ENCODE data around the gene LZTS3. TPM values are rescaled to one million over a fixed set of nuclear protein-coding genes. Genes with fewer than 3 reads are reported as not detected.

The LZTS3 gene
- polyA plus RNA-seq, 3 donors, result 0.05 to 0.45 TPM; not detected in 1

- Histone ChIP-seq H3K4me1 (ENCODE audit: control insufficient read depth in 1 of 2, insufficient read depth in 2 of 2, low read length in 2 of 2) (peaks cover 15 to 20% of the 10 kb centered on the region in 2 donors), H3K27me3 (ENCODE audit: control insufficient read depth in 2 of 2, insufficient read depth in 2 of 2, low read length in 2 of 2) (peaks cover 40 to 75% of the 10 kb centered on the region in 2 donors), H3K79me2 (ENCODE audit: insufficient read depth, low read length) (no peaks in the 10 kb centered on the region), H3K4me2 (replicated peaks; ENCODE audit: extremely low read depth, low read length, poor library complexity, severe bottlenecking) (peak overlapping the region; percentile 98), H3K4me3 (replicated peaks in 1 of 3; ENCODE audit: low read depth in 2 of 3, low read length in 3 of 3) (peak overlapping the region in 1 of 3 experiments; percentile 87), H3K36me3 (replicated peaks in 1 of 2; ENCODE audit: control insufficient read depth in 1 of 2, insufficient read depth in 2 of 2, low read length in 2 of 2) (no peaks in the 10 kb centered on the region), H3K27ac (ENCODE audit: low read depth in 1 of 2, low read length in 2 of 2) (no peak overlapping the region), H3K9ac (ENCODE audit: insufficient read depth, low read length, poor library complexity, severe bottlenecking) (no peak overlapping the region), H4K20me1 (ENCODE audit: insufficient read depth, low read length) (no peaks in the 10 kb centered on the region), H3K9me3 (replicated peaks in 1 of 2; ENCODE audit: control insufficient read depth in 1 of 2, insufficient read depth in 1 of 2, low read length in 2 of 2) (peaks cover 0 to 16% of the 10 kb centered on the region in 2 donors), H2AFZ (ENCODE audit: insufficient read depth, low read depth, low read length, poor library complexity, severe bottlenecking) (no peak overlapping the region)
- peak overlapping the region; percentile 73 to 84 for H3K4me3 Mint-ChIP-seq
- H3K4me1 Mint-ChIP-seq, result peaks cover 22% of the 10 kb centered on the region
- 18% methylated on average over 1 of the region's 5 CpGs for WGBS (ENCODE audit: insufficient coverage)
- no peak for TF ChIP-seq CTCF (IDR thresholded peaks at IDR 0.05)
- peak overlapping the region in 4 of 7 donors; percentile 3 to 70 (median 36) for H3K27ac Mint-ChIP-seq
- H3K27me3 Mint-ChIP-seq (ENCODE audit: low read depth in 3 of 3), result peaks cover 72 to 88% (median 80%) of the 10 kb centered on the region in 3 donors
- H3K9me3 Mint-ChIP-seq, result peaks cover 0 to 19% (median 4%) of the 10 kb centered on the region in 7 donors
- H3K36me3 Mint-ChIP-seq, result peaks cover 0 to 7% of the 10 kb centered on the region in 2 donors
- intact Hi-C loops (cut with micrococcal nuclease), result no loop called here
- no peak for DNase-seq
Observed at GRCh38 chr20:3172126-3172932, 1.0 kb downstream of the LZTS3 start.

DNA sequence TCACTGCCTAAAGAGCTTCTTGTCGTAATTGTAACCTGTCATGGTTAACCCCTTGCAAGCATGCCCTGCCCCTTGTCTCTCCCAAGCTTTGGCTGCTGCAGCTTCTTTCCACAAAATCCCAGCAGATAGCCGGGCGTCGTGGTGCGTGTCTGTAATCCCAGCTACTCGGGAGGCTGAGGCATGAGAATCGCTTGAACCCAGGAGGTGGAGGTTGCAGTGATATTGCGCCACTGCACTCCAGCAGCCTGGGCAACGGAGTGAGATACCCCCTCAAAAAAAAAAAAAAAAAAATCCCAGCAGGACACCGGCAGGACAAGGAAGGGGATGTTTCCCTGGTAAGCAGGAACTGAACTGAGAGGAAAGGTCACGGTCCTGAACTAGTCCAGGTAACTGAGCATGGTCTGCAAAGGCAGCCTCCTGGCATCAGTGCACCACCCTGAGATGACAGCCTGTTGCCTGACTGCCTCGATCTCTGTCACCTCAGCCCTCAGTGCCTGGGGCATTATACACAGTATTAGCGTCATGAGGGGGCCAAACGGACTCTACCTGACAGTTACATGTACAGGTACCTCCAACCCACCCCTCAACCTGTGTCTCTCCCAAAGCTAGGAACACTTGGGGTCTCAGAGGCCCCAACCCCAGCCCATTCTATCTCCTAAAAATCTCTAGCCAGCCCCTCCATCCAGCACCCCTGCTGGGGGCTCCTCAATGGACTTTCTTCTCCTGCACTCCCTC lies 1.8 kb downstream of the LZTS3 start:
- peaks cover 15 to 20% of the 10 kb centered on the region in 2 donors for H3K4me1 ChIP-seq (ENCODE audit: control insufficient read depth in 1 of 2, insufficient read depth in 2 of 2, low read length in 2 of 2)
- Mint-ChIP-seq H3K4me3 (peak overlapping the region; percentile 41 to 43), H3K27ac (no peak overlapping the region), H3K9me3 (peaks cover 0 to 19% (median 4%) of the 10 kb centered on the region in 7 donors), H3K36me3 (peaks cover 0 to 7% of the 10 kb centered on the region in 2 donors), H3K4me1 (peaks cover 22% of the 10 kb centered on the region), H3K27me3 (ENCODE audit: low read depth in 3 of 3) (peaks cover 76 to 94% (median 81%) of the 10 kb centered on the region in 3 donors)
- no peaks in the 10 kb centered on the region for H4K20me1 ChIP-seq (ENCODE audit: insufficient read depth, low read length)
- H2AFZ ChIP-seq (ENCODE audit: insufficient read depth, low read depth, low read length, poor library complexity, severe bottlenecking), result no peak overlapping the region
- WGBS (ENCODE audit: insufficient coverage), result 90% methylated on average over 11 of the region's 14 CpGs
- no peak overlapping the region for H3K9ac ChIP-seq (ENCODE audit: insufficient read depth, low read length, poor library complexity, severe bottlenecking)
- no peaks in the 10 kb centered on the region for H3K79me2 ChIP-seq (ENCODE audit: insufficient read depth, low read length)
- intact Hi-C loops (cut with micrococcal nuclease), result no loop called here
- H3K27me3 ChIP-seq (ENCODE audit: control insufficient read depth in 2 of 2, insufficient read depth in 2 of 2, low read length in 2 of 2), result peaks cover 40 to 83% of the 10 kb centered on the region in 2 donors
- H3K4me3 ChIP-seq (replicated peaks in 1 of 3; ENCODE audit: low read depth in 2 of 3, low read length in 3 of 3), result no peak overlapping the region
- peaks cover 0 to 16% of the 10 kb centered on the region in 2 donors for H3K9me3 ChIP-seq (replicated peaks in 1 of 2; ENCODE audit: control insufficient read depth in 1 of 2, insufficient read depth in 1 of 2, low read length in 2 of 2)
- TF ChIP-seq CTCF (IDR thresholded peaks at IDR 0.05), result no peak
- no peak overlapping the region for H3K27ac ChIP-seq (ENCODE audit: low read depth in 1 of 2, low read length in 2 of 2)
- H3K4me2 ChIP-seq (replicated peaks; ENCODE audit: extremely low read depth, low read length, poor library complexity, severe bottlenecking), result no peak overlapping the region
- no peaks in the 10 kb centered on the region for H3K36me3 ChIP-seq (replicated peaks in 1 of 2; ENCODE audit: control insufficient read depth in 1 of 2, insufficient read depth in 2 of 2, low read length in 2 of 2)
- no peak for DNase-seq
